Measurements from ENCODE around the gene CHI3L1.
A peak's percentile ranks its signal among the peaks of the same experiment; 100 is the strongest.

CHI3L1 gene

GRCh38 chr1:203172184-203173010, 14.1 kb downstream of the CHI3L1 start:
- DNase-seq (ENCODE audit: low spot score) = peak; percentile 81

GRCh38 chr1:203171341-203172183, 14.9 kb downstream of the CHI3L1 start:
- TF ChIP-seq CTCF (IDR thresholded peaks at IDR 0.05; ENCODE audit: extremely low read depth, missing control alignments) = no peak
- DNase-seq (ENCODE audit: low spot score) = no peak

More at GRCh38 chr1:203172184-203173010, 14.1 kb downstream of the CHI3L1 start:
- TF ChIP-seq CTCF (IDR thresholded peaks at IDR 0.05; ENCODE audit: extremely low read depth, missing control alignments) = peak; percentile 82

- no peak for TF ChIP-seq CTCF (IDR thresholded peaks at IDR 0.05; ENCODE audit: extremely low read depth, missing control alignments)
Measured at GRCh38 chr1:203170625-203171330, 15.7 kb downstream of the CHI3L1 start.

GRCh38 chr1:203169770-203170520, 16.6 kb downstream of the CHI3L1 start:
- DNase-seq (ENCODE audit: low spot score) = no peak
- TF ChIP-seq CTCF (IDR thresholded peaks at IDR 0.05; ENCODE audit: extremely low read depth, missing control alignments) = no peak

More at GRCh38 chr1:203170625-203171330, 15.7 kb downstream of the CHI3L1 start:
- DNase-seq (ENCODE audit: low spot score) = no peak

- TF ChIP-seq CTCF (IDR thresholded peaks at IDR 0.05; ENCODE audit: extremely low read depth, missing control alignments) = no peak
- DNase-seq (ENCODE audit: low spot score) = no peak
Measured at GRCh38 chr1:203168991-203169390, 17.5 kb downstream of the CHI3L1 start.

DNA sequence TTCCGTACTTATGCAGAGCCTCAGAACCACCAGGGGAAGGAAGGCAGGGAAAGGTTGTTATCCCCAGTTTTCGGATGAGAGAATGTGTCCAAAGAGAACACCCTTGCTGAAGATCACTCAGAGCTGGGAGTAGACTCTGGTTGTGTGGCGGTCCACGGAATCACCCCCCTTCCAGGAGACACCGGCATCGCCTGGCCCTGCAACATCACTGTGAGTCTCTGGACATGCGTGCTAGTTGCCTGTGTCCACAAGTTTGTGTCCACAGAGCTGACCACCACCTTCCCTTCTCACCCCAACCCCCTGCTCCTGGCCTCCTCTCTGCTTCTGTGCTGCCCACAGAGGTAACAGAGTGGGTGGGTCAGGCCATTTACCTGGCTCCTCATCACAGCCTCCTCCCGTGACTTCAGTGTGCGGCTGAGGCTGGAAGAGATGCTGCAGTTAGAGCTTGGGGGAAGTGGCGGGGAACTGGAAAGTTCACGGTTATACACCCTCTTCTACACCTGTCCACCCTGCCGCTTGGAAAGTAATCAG, 18.2 kb downstream of the CHI3L1 start:
- no peak for TF ChIP-seq CTCF (IDR thresholded peaks at IDR 0.05; ENCODE audit: extremely low read depth, missing control alignments)
- no peak for DNase-seq (ENCODE audit: low spot score)

Data from GM20000 (cell line).